Activated CD8-positive, alpha-beta memory T cell treated with anti-CD3 and anti-CD28 coated beads for 1 hour (primary cell): ENCODE measurements around the gene KIF22.

Experiments
- DNase-seq, 2 donors: peaks; one replicate each; pipeline ENCODE4 v3.0.0-alpha.2; 2020; ENCODE audit warnings: low read depth in 1 of 2; ENCODE audit errors: extremely low read depth in 1 of 2

KIF22 gene

GRCh38 chr16:29834079-29834478, 43.5 kb downstream of the KIF22 start:
- DNase-seq, result no peak

GRCh38 chr16:29835926-29836325, 45.4 kb downstream of the KIF22 start:
- DNase-seq, result no peak

GRCh38 chr16:29836623-29837022, 46.1 kb downstream of the KIF22 start:
- no peak for DNase-seq

DNA sequence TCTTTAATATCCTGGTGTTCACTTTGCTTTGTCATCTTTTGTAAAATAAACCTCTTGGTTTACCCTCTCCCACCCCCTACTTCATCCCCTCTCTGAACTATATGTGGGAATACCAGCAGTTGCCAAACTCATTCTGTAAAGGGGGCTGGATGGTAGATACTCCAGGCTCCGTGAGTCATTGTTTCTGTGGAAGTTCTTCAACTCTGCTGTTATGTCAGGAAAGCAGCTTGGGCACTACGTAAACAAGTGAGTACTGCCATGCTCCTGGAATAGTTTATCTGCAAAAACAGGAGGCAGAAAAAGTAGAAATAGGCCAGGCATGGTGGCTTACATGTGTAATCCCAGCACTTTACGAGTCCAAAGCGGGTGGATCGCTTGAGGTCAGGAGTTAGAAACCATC, 47.3 kb downstream of the KIF22 start:
- DNase-seq, result no peak

DNA sequence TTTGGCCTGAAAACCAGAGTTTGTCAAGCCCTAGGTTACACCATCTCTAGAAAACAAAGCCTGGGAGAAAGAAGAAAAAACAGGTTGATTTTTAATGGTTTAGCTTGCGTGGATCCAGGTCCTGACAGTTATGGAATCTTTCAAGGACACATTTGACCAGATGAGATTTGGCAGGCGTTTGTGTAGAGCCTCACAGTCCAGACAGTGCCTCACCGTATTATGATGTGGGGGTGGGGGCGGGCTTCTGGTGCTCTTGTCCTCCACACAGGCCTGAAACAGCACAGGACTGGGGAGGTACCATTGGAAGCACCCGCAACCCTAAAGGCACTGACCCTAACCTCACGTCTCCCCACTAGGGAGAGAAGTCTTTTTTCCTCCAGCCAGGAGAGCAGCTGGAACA, 49.3 kb downstream of the KIF22 start:
- no peak for DNase-seq

DNA sequence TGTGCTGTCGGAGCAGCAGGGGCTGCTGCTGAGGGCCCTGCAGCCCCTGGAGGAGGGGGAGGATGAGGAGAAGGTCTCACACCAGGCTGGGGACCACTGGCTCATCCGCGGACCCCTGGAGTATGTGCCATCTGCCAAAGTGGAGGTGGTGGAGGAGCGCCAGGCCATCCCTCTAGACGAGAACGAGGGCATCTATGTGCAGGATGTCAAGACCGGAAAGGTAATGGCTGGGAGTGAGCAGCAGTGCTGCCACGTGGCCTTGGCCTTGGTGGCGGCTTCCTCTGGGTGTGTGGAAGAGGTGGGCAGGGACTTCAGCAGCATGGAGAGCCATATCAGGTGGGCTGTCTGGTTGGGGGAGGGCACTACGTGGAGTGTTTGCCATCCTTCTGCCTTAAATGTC, 49.7 kb downstream of the KIF22 start:
- DNase-seq, result no peak

DNA sequence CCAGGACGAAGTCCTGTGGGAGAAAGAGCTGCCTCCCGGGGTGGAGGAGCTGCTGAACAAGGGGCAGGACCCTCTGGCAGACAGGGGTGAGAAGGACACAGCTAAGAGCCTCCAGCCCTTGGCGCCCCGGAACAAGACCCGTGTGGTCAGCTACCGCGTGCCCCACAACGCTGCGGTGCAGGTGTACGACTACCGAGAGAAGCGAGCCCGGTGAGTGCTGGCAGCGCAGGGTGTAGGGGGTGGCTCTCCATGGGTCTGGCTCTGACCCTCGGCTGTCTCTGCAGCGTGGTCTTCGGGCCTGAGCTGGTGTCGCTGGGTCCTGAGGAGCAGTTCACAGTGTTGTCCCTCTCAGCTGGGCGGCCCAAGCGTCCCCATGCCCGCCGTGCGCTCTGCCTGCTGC, 51.1 kb downstream of the KIF22 start:
- no peak for DNase-seq

- no peak for DNase-seq
Observed at GRCh38 chr16:29842732-29843346, 52.3 kb downstream of the KIF22 start.

GRCh38 chr16:29843931-29844330, 53.4 kb downstream of the KIF22 start:
- no peak for DNase-seq

DNA sequence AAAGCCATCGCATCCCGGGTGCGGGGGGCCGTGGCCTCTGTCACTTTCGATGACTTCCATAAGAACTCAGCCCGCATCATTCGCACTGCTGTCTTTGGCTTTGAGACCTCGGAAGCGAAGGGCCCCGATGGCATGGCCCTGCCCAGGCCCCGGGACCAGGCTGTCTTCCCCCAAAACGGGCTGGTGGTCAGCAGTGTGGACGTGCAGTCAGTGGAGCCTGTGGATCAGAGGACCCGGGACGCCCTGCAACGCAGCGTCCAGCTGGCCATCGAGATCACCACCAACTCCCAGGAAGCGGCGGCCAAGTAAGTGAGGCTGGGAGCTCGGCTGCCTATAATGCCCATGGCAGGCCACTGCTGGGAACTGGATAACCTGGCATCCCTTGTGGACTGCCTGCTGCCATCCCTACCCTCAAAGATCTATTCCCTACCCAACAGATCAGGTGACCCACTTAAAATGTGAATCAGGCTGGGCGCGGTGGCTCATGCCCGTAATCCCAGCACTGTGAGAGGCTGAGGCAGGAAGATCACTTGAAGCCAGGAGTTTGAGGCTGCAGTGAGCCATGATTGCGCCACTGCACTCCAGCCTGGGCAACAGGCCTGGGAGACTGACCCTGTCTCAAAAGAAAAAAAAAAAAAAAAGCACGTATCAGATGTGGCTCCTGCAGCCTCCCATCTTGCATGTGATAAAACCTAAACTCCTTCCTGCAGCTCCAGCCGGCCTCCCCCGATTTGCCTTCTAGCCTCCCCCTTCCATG, 54.2 kb downstream of the KIF22 start:
- no peak for DNase-seq

DNA sequence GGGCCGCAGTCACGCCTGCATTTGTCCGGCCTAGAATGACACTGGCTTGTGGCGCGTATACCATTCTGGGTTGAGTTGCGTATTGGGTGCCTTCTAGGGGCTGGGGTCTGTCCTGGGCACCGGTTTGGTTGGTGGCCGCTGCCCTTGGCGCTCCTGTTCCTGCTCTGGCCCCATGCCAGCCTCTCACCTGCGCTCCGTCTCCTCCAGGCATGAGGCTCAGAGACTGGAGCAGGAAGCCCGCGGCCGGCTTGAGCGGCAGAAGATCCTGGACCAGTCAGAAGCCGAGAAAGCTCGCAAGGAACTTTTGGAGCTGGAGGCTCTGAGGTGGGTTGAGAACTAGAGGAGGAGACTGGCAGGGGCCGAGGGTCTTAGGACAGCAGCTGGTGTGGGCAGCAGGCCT, 55.1 kb downstream of the KIF22 start:
- no peak for DNase-seq

- peak; percentile 62 to 78 for DNase-seq
Observed at GRCh38 chr16:29848420-29849297, 58.1 kb downstream of the KIF22 start.

DNA sequence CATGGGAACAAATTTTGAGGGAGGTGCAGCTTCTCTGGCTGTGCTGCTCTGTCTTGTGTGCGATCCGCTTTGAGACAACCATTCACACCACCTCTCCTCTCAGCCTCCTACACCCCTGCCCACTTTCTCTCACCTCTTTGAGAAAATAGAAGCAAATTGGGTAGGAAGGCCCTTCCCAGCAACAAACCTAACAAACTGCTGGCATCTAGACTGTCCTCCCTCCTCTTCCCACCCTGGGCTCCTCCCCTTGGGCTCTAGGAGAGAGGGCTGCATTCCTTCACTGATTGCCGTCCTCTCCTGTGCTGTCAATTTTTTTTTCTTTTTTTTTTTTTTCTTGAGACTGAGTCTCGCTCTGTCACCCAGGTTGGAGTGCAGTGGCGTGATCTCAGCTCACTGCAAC, 59.0 kb downstream of the KIF22 start:
- no peak for DNase-seq

- no peak for DNase-seq
Observed at GRCh38 chr16:29850998-29851397, 60.4 kb downstream of the KIF22 start.

- DNase-seq, result no peak
Observed at GRCh38 chr16:29852654-29853053, 62.1 kb downstream of the KIF22 start.

- no peak for DNase-seq
Observed at GRCh38 chr16:29854520-29855100, 64.1 kb downstream of the KIF22 start.
